Testis (tissue), 2 donors: ENCODE measurements around the gene ZBTB40.

Experiments
- CTCF ChIP-seq, 3 experiments: fragments of 450-650 bp in 2 of 3; fragments of 200-600 bp in 1 of 3; sonication (generic) in 1 of 3; IDR thresholded peaks; one replicate each; pipeline ENCODE4 v1.5.1; 2016 to 2019; ENCODE audit warnings: antibody characterized with exemption in 3 of 3, mild to moderate bottlenecking in 2 of 3, moderate library complexity in 1 of 3
- POLR2A ChIP-seq: fragments of 450-650 bp; IDR thresholded peaks from one replicate; pipeline ENCODE4 v1.6.1; 2017; ENCODE audit warnings: antibody characterized with exemption, mild to moderate bottlenecking, moderate library complexity

GRCh38 chr1:22457836-22458235 is 6.2 kb downstream of the ZBTB40 start:
- TF ChIP-seq POLR2A (no peak), CTCF (IDR thresholded peaks at IDR 0.05) (no peak)
